Activated naive CD4-positive, alpha-beta T cell treated with anti-CD3 and anti-CD28 coated beads, Interleukin-2, amount 50 U/mL, for 72 hours (primary cell): ENCODE results near the gene TMF1. TPM values are rescaled to one million over a fixed set of nuclear protein-coding genes. Genes with fewer than 3 reads are reported as not detected.

ENCODE experiments used
- ATAC-seq, 2 donors: fragments of 150-1000 bp; cut with Tn5 transposase; 2 replicates each; pipeline ENCODE4 v1.10.0; 2021; ENCODE audit warnings: mild to moderate bottlenecking in 2 of 2, moderate library complexity in 2 of 2
- DNase-seq, 2 donors: peaks; one replicate each; pipeline ENCODE4 v3.0.0; 2021 to 2022; ENCODE audit warnings: low spot score in 2 of 2
- H3K27ac Mint-ChIP-seq, 2 donors: one replicate each; pipeline ENCODE4 v1.8.0; 2022; ENCODE audit warnings: mild to moderate bottlenecking in 2 of 2, mixed read lengths in 2 of 2
- H3K36me3 Mint-ChIP-seq, 2 donors: one replicate each; pipeline ENCODE4 v1.8.0; 2022; ENCODE audit warnings: mixed read lengths in 2 of 2
- H3K9me3 Mint-ChIP-seq, 2 donors: one replicate each; pipeline ENCODE4 v1.8.0; 2022; ENCODE audit warnings: mixed read lengths in 2 of 2
- total RNA-seq, 2 donors: library from RNA; stranded (reverse); gene quantifications; one replicate each; pipeline ENCODE4 v1.2.3, GENCODE V29; 2022

The TMF1 gene
- total RNA-seq, 2 donors from 2014 or later: 43.2 to 44.3 TPM

GRCh38 chr3:69005791-69006482, 46.2 kb downstream of the TMF1 start:
- peaks cover 0 to 6% of the 10 kb centered on the region in 2 donors for H3K36me3 Mint-ChIP-seq
- ATAC-seq: no peak

GRCh38 chr3:69005071-69005790, 46.9 kb downstream of the TMF1 start:
- Mint-ChIP-seq H3K9me3 (no peaks in the 10 kb centered on the region), H3K36me3 (peaks cover 0 to 6% of the 10 kb centered on the region in 2 donors), H3K27ac (no peak overlapping the region)
- no peak for DNase-seq
- ATAC-seq: no peak

More at GRCh38 chr3:69005791-69006482, 46.2 kb downstream of the TMF1 start:
- DNase-seq: no peak
- no peaks in the 10 kb centered on the region for H3K9me3 Mint-ChIP-seq
- no peak overlapping the region for H3K27ac Mint-ChIP-seq

- ATAC-seq (no peak), DNase-seq (no peak)
- no peaks in the 10 kb centered on the region for H3K9me3 Mint-ChIP-seq
- H3K27ac Mint-ChIP-seq: no peak overlapping the region
- H3K36me3 Mint-ChIP-seq: peaks cover 0 to 6% of the 10 kb centered on the region in 2 donors
Observed at GRCh38 chr3:69004138-69004537, 48.0 kb downstream of the TMF1 start.

- peaks cover 22 to 24% of the 10 kb centered on the region in 2 donors for H3K36me3 Mint-ChIP-seq
- no peak for ATAC-seq
- no peaks in the 10 kb centered on the region for H3K9me3 Mint-ChIP-seq
- no peak for DNase-seq
- H3K27ac Mint-ChIP-seq: no peak overlapping the region
Observed at GRCh38 chr3:68999605-69000004, 52.5 kb downstream of the TMF1 start.

- ATAC-seq: no peak
- no peak for DNase-seq
- peaks cover 26% of the 10 kb centered on the region in 2 donors for H3K36me3 Mint-ChIP-seq
- H3K27ac Mint-ChIP-seq: no peak overlapping the region
- no peaks in the 10 kb centered on the region for H3K9me3 Mint-ChIP-seq
Observed at GRCh38 chr3:68999158-68999557, 53.0 kb downstream of the TMF1 start.

GRCh38 chr3:68997887-68998286, 54.2 kb downstream of the TMF1 start:
- ATAC-seq (peak in 1 of 2 donors; percentile 76), DNase-seq (no peak)
- H3K36me3 Mint-ChIP-seq: peaks cover 38 to 39% of the 10 kb centered on the region in 2 donors
- peak overlapping the region in 1 of 2 donors; percentile 19 for H3K27ac Mint-ChIP-seq
- no peaks in the 10 kb centered on the region for H3K9me3 Mint-ChIP-seq

GRCh38 chr3:68996356-68996995, 55.7 kb downstream of the TMF1 start:
- H3K9me3 Mint-ChIP-seq: no peaks in the 10 kb centered on the region
- ATAC-seq (peak in 1 of 2 donors; percentile 73), DNase-seq (no peak)
- no peak overlapping the region for H3K27ac Mint-ChIP-seq
- peaks cover 43 to 49% of the 10 kb centered on the region in 2 donors for H3K36me3 Mint-ChIP-seq

- Mint-ChIP-seq H3K9me3 (no peaks in the 10 kb centered on the region), H3K27ac (no peak overlapping the region), H3K36me3 (peaks cover 21 to 51% of the 10 kb centered on the region in 2 donors)
- ATAC-seq (no peak), DNase-seq (no peak)
Observed at GRCh38 chr3:68988740-68989139, 63.4 kb downstream of the TMF1 start.

GRCh38 chr3:68987322-68987721, 64.8 kb downstream of the TMF1 start:
- no peaks in the 10 kb centered on the region for H3K9me3 Mint-ChIP-seq
- no peak overlapping the region for H3K27ac Mint-ChIP-seq
- no peak for DNase-seq
- ATAC-seq: peak in 1 of 2 donors; percentile 38
- H3K36me3 Mint-ChIP-seq: peaks cover 8 to 41% of the 10 kb centered on the region in 2 donors

- peak; percentile 47 to 77 for ATAC-seq
- Mint-ChIP-seq H3K36me3 (peaks cover 8 to 36% of the 10 kb centered on the region in 2 donors), H3K27ac (peak overlapping the region in 1 of 2 donors; percentile 6), H3K9me3 (no peaks in the 10 kb centered on the region)
- no peak for DNase-seq
Observed at GRCh38 chr3:68986496-68987208, 65.5 kb downstream of the TMF1 start.

GRCh38 chr3:68985146-68985790, 66.9 kb downstream of the TMF1 start:
- no peaks in the 10 kb centered on the region for H3K9me3 Mint-ChIP-seq
- DNase-seq (no peak), ATAC-seq (no peak)
- H3K36me3 Mint-ChIP-seq: peaks cover 8 to 36% of the 10 kb centered on the region in 2 donors
- peak overlapping the region in 1 of 2 donors; percentile 45 for H3K27ac Mint-ChIP-seq

- Mint-ChIP-seq H3K27ac (no peak overlapping the region), H3K9me3 (no peaks in the 10 kb centered on the region), H3K36me3 (peaks cover 8 to 36% of the 10 kb centered on the region in 2 donors)
- ATAC-seq (no peak), DNase-seq (no peak)
Observed at GRCh38 chr3:68984011-68984530, 68.1 kb downstream of the TMF1 start.

GRCh38 chr3:68977486-68978167, 74.5 kb downstream of the TMF1 start:
- Mint-ChIP-seq H3K36me3 (no peaks in the 10 kb centered on the region), H3K27ac (no peak overlapping the region), H3K9me3 (no peaks in the 10 kb centered on the region)
- ATAC-seq: no peak
- DNase-seq: no peak

GRCh38 chr3:68974711-68975110, 77.4 kb downstream of the TMF1 start:
- ATAC-seq (no peak), DNase-seq (no peak)
- Mint-ChIP-seq H3K9me3 (no peaks in the 10 kb centered on the region), H3K27ac (no peak overlapping the region), H3K36me3 (no peaks in the 10 kb centered on the region)

GRCh38 chr3:68973639-68974038, 78.5 kb downstream of the TMF1 start:
- Mint-ChIP-seq H3K9me3 (no peaks in the 10 kb centered on the region), H3K27ac (peak overlapping the region in 1 of 2 donors; percentile 13)
- ATAC-seq: peak in 1 of 2 donors; percentile 18

More at GRCh38 chr3:68973639-68974038, 78.5 kb downstream of the TMF1 start:
- DNase-seq: no peak
- H3K36me3 Mint-ChIP-seq: no peaks in the 10 kb centered on the region
